Dedifferentiated amniotic fluid mesenchymal stem cell (primary cell): ENCODE results near the gene PLA2G15.

ENCODE experiments used
- DNase-seq: peaks from one replicate; pipeline ENCODE4 v3.0.0-alpha.2; 2016; ENCODE audit errors: extremely low spot score

The PLA2G15 gene

GRCh38 chr16:68298907-68299561 lies 53.9 kb downstream of the PLA2G15 start:
- peak; percentile 49 for DNase-seq

DNA sequence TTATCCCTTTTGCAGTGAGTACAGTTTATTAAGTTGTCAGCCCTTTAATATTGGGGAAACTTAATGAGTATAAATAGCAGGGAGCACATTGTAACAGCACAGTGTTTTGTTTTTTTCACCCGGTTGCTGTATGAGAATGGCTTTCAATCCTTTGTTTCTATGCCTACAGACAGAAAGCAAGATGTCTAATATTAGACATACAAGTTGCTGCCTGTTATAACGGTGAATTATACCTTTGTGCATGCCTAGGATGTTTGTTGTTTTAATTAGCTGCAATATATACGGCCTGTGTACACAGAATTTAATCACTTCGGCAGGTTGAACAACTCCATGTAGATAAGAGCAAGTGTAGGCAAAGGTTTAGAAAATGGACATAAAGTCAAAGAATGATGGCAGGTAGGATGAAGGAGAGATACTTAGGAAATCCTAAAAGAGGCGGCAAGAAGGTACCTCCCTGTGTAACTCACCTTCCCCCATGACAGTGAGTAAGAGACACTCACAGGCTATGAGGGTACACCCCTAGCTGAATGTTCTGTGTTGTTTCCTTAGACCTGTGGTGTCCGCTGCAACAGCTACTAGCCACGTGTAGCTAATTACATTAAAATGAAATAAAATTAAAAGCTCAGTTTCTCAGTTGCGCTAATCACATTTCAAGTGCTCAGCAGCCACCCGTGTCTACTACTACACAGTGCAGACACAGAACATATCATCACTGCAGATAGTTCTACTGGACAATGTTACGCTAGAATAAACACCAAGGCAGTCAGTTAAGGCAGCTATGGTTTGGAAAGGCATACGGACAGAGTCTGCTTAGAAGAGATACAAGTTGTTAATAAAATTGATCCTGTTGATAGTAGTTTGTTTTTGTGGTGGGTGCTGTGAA lies 54.6 kb downstream of the PLA2G15 start:
- no peak for DNase-seq

DNA sequence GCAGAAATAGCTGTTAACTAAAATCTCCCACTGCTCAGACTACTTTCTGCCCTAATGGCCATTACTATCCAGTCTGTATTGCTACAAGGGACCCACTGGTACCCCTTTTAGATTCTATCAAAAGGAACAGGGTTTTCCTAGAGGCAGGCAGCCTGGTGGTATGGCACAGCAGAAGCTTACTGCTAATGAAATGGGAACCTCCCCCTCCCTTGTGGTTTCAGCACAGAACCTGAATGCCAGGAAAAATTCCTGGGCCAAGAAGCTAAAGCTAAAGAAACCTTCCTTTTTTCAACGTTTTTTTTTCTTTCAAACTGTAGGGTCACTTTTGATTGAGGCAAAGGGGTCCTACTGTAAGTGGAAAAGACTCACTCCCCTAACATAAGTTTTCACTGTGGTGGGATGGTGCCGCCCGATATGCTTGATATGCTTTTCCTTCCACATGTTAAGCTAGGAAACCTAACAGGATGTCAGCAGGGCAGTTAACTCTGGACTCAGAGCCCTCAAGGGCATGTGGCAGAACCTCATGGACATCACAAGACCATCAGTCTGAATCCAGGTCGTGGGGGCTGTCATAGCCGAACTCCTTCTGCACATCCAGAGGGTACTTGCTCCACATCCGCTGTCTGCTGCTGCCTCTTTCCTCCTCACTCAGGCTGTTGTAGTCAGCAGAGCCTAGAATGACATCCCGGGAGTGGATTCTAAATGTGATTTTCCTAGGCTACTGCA lies 55.7 kb downstream of the PLA2G15 start:
- DNase-seq, result no peak

DNA sequence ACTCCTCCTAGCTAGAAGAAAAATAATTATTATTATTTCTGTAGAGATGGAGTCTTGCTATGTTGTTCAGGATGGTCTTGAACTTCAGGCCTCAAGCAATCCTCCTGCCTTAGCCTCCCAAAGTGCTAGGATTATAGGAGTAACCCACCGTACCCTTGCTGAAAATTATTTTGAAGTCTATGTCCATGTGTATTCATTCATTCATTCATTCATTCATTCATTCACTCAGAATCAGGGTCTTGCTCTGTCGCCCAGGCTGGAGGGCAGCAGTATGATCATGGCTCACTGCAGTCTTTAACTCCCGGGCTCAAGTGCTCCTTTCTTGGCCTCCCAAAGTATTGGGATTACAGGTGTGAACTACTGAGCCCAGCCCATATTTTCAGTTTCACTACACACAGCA lies 61.5 kb downstream of the PLA2G15 start:
- DNase-seq, result no peak

DNA sequence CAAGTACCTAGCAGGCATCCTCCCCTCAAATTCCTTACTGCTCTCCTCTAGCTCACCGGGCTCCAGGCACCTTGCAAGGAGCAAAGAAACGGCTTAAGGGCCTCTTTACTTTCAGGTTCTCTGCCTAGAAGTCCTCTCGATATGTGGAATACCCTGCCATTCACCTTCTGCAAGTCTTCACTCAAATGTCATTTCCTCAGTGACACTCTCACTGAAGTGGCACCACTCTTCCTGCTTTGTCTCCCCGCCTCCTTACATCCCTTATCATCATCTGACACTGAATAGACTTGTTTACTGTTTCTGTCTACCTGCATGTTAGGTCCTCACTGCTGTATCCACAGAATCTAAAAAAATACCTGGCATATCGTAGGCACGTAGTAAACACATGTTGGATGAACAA lies 64.6 kb downstream of the PLA2G15 start:
- DNase-seq, result no peak

GRCh38 chr16:68310437-68310773 lies 65.2 kb downstream of the PLA2G15 start:
- DNase-seq, result no peak
